ENCODE results near the gene PPP6R3. TPM values are rescaled to one million over a fixed set of nuclear protein-coding genes. Genes with fewer than 3 reads are reported as not detected.

The PPP6R3 gene
- total RNA-seq, 2 donors from 2014 or later = 118 to 136 TPM

DNA sequence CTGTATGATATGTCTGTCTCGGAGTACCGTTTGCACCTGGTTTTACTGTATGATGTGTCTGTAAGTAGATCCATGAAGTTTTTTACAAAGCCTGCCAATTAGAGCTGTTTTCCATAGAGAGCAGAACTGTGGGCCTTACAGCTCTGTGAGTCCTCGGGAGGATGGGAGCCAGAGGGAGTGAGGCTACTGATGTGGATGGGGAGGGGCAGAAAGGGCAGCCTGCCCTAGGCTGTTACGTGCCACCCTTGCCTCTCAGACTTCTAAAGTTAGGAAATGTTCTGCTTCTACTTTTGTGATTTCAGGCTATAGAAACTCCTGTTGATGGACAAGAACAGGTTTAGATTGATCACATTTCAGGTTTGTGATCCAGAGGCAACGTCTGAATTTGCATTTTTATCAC, 105.2 kb downstream of the PPP6R3 start:
- Mint-ChIP-seq H3K27me3 (ENCODE audit: insufficient read depth) (no peaks in the 10 kb centered on the region), H3K9me3 (no peaks in the 10 kb centered on the region), H3K4me1 (no peaks in the 10 kb centered on the region), H3K4me3 (no peak overlapping the region), H3K36me3 (ENCODE audit: low read depth) (peaks cover 72% of the 10 kb centered on the region), H3K27ac (no peak overlapping the region)
- TF ChIP-seq, protein P1, sequence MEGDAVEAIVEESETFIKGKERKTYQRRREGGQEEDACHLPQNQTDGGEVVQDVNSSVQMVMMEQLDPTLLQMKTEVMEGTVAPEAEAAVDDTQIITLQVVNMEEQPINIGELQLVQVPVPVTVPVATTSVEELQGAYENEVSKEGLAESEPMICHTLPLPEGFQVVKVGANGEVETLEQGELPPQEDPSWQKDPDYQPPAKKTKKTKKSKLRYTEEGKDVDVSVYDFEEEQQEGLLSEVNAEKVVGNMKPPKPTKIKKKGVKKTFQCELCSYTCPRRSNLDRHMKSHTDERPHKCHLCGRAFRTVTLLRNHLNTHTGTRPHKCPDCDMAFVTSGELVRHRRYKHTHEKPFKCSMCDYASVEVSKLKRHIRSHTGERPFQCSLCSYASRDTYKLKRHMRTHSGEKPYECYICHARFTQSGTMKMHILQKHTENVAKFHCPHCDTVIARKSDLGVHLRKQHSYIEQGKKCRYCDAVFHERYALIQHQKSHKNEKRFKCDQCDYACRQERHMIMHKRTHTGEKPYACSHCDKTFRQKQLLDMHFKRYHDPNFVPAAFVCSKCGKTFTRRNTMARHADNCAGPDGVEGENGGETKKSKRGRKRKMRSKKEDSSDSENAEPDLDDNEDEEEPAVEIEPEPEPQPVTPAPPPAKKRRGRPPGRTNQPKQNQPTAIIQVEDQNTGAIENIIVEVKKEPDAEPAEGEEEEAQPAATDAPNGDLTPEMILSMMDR (conservative IDR thresholded peaks at IDR 0.05) = no peak
- no peaks in the 10 kb centered on the region for H3K9me3 ChIP-seq (ENCODE audit: control insufficient read depth, low read length)
- H3K4me1 ChIP-seq (ENCODE audit: control insufficient read depth, insufficient read depth, low read length) = no peaks in the 10 kb centered on the region
- WGBS, 2 experiments (ENCODE audit: insufficient coverage in 1 of 2, insufficient read length in 1 of 2) = 91 to 96% methylated on average over 4 to 5 of the region's 5 CpGs
- DNase-seq = no peak
- peaks cover 93% of the 10 kb centered on the region for H3K36me3 ChIP-seq (ENCODE audit: control insufficient read depth, insufficient read depth, low read length)
- H3K9ac ChIP-seq (ENCODE audit: extremely low read depth, low read length, poor library complexity, severe bottlenecking) = no peak overlapping the region
- no peaks in the 10 kb centered on the region for H3K27me3 ChIP-seq (ENCODE audit: control insufficient read depth, insufficient read depth, low read length, poor library complexity, severe bottlenecking)
- H3K27ac ChIP-seq (ENCODE audit: low read depth, low read length) = no peak overlapping the region
- no peak overlapping the region for H3K4me3 ChIP-seq (ENCODE audit: low read length)

DNA sequence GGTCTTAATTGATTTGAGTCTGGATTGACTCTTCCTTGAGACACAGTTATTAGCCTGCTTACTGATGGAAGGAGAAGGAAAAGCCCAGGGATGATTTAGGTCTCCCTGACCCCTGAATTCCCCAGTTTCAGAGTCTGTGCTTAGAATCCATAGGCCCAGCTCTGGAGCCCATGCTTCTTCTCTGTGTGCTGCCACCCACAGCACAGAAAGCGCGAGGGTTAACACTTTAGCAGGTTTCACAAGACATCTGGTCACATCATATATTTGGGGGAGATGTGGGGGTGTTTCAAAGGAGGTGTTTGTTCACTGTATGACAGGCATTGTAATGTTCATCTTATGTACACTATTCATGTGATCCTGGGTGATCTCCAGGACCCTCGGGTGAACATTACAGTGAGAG, 107.0 kb downstream of the PPP6R3 start:
- no peak overlapping the region for H3K27ac ChIP-seq (ENCODE audit: low read depth, low read length)
- no peak overlapping the region for H3K4me3 Mint-ChIP-seq
- no peaks in the 10 kb centered on the region for H3K9me3 ChIP-seq (ENCODE audit: control insufficient read depth, low read length)
- no peaks in the 10 kb centered on the region for H3K9me3 Mint-ChIP-seq
- TF ChIP-seq, protein P1 (conservative IDR thresholded peaks at IDR 0.05) = no peak
- no peak overlapping the region for H3K9ac ChIP-seq (ENCODE audit: extremely low read depth, low read length, poor library complexity, severe bottlenecking)
- no peak for DNase-seq
- peaks cover 96% of the 10 kb centered on the region for H3K36me3 ChIP-seq (ENCODE audit: control insufficient read depth, insufficient read depth, low read length)
- no peaks in the 10 kb centered on the region for H3K27me3 Mint-ChIP-seq (ENCODE audit: insufficient read depth)
- H3K4me3 ChIP-seq (ENCODE audit: low read length) = no peak overlapping the region
- H3K27ac Mint-ChIP-seq = no peak overlapping the region
- no peaks in the 10 kb centered on the region for H3K4me1 Mint-ChIP-seq
- peaks cover 76% of the 10 kb centered on the region for H3K36me3 Mint-ChIP-seq (ENCODE audit: low read depth)
- 90 to 100% methylated on average over 3 of the region's 3 CpGs for WGBS, 2 experiments (ENCODE audit: insufficient coverage in 1 of 2, insufficient read length in 1 of 2)
- no peaks in the 10 kb centered on the region for H3K27me3 ChIP-seq (ENCODE audit: control insufficient read depth, insufficient read depth, low read length, poor library complexity, severe bottlenecking)
- H3K4me1 ChIP-seq (ENCODE audit: control insufficient read depth, insufficient read depth, low read length) = no peaks in the 10 kb centered on the region

DNA sequence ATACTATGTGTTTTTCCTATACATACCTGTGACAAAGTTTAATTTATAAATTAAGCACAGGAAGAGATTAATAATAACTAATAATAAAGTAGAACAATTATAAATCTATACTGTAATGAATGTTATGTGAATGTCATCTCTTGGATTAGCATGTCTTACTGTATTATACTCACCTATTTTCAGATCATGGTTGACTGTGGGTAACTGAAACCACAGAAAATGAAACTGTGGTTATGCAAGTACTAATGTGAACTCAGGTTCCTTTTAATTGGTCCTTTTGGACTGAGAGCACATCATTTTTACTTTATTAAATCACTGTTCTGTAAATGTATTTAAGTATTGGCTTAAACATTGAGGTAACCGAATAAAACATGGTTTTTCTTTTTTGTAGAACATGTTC, 108.8 kb downstream of the PPP6R3 start:
- H3K27ac ChIP-seq (ENCODE audit: low read depth, low read length) = no peak overlapping the region
- WGBS, 2 experiments (ENCODE audit: insufficient coverage in 1 of 2, insufficient read length in 1 of 2) = 100% methylated on average over 1 of the region's 1 CpG
- no peak overlapping the region for H3K9ac ChIP-seq (ENCODE audit: extremely low read depth, low read length, poor library complexity, severe bottlenecking)
- H3K4me3 Mint-ChIP-seq = no peak overlapping the region
- no peaks in the 10 kb centered on the region for H3K27me3 Mint-ChIP-seq (ENCODE audit: insufficient read depth)
- no peak overlapping the region for H3K27ac Mint-ChIP-seq
- no peaks in the 10 kb centered on the region for H3K9me3 Mint-ChIP-seq
- TF ChIP-seq, protein P1 (conservative IDR thresholded peaks at IDR 0.05) = no peak
- DNase-seq = no peak
- H3K36me3 Mint-ChIP-seq (ENCODE audit: low read depth) = peaks cover 75% of the 10 kb centered on the region
- no peaks in the 10 kb centered on the region for H3K27me3 ChIP-seq (ENCODE audit: control insufficient read depth, insufficient read depth, low read length, poor library complexity, severe bottlenecking)
- no peaks in the 10 kb centered on the region for H3K9me3 ChIP-seq (ENCODE audit: control insufficient read depth, low read length)
- H3K4me1 Mint-ChIP-seq = peaks cover 3% of the 10 kb centered on the region
- H3K36me3 ChIP-seq (ENCODE audit: control insufficient read depth, insufficient read depth, low read length) = peaks cover 97% of the 10 kb centered on the region
- H3K4me3 ChIP-seq (ENCODE audit: low read length) = no peak overlapping the region
- H3K4me1 ChIP-seq (ENCODE audit: control insufficient read depth, insufficient read depth, low read length) = no peaks in the 10 kb centered on the region
